ENCODE data around the gene TMED7.

DNA sequence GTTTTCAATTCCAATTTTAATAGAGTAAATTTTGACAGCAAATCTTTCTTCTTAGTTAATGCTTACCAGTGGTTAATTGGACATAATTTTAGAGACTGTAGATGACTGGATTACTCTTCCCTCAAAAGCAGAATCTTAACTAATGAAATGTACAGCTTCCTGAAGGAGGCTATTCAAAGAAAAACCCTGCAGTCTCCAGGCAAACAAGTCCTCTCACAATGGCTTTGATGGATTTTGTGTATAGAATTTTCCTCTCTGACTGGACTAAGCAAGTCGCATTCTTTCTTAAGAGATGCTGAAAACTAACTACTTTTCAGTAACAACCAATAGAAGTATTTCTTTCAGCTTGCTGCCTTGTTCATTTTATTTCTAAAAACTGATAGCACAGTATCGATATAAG is 35.7 kb upstream of the TMED7 start:
- TF ChIP-seq POLR2AphosphoS5 (IDR thresholded peaks at IDR 0.05), result no peak
- TF ChIP-seq, protein P1, sequence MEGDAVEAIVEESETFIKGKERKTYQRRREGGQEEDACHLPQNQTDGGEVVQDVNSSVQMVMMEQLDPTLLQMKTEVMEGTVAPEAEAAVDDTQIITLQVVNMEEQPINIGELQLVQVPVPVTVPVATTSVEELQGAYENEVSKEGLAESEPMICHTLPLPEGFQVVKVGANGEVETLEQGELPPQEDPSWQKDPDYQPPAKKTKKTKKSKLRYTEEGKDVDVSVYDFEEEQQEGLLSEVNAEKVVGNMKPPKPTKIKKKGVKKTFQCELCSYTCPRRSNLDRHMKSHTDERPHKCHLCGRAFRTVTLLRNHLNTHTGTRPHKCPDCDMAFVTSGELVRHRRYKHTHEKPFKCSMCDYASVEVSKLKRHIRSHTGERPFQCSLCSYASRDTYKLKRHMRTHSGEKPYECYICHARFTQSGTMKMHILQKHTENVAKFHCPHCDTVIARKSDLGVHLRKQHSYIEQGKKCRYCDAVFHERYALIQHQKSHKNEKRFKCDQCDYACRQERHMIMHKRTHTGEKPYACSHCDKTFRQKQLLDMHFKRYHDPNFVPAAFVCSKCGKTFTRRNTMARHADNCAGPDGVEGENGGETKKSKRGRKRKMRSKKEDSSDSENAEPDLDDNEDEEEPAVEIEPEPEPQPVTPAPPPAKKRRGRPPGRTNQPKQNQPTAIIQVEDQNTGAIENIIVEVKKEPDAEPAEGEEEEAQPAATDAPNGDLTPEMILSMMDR (IDR thresholded peaks at IDR 0.05), result no peak

Measured in gastroesophageal sphincter (tissue), 3 donors.